Measurements from ENCODE around the gene YIPF2.

Gene YIPF2

DNA sequence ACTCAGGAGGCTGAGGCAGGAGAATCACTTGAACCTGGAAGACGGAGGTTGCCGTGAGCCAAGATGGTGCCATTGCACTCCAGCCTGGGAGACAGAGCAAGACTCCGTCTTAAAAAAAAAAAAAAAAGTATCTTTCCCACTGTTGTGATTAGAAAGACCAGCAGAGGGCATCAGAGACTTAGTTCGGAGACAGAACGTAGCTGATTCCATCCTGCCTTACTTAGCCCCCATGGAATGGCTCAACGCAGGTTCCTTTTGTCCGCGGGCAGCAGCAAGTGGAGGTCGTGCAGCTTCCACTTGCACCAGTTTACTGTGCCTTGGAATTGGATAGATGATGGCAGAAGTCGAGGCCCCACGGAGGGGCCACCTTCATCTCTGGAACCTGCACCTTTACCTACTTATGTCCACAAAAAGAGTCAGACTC, 8.2 kb upstream of the YIPF2 start:
- DNase-seq (ENCODE audit: low read depth), result no peak

GRCh38 chr19:10935371-10936059, 7.1 kb upstream of the YIPF2 start:
- DNase-seq (ENCODE audit: low read depth), result no peak

GRCh38 chr19:10929402-10929794, 959 bp upstream of the YIPF2 start:
- DNase-seq (ENCODE audit: low read depth), result no peak

DNA sequence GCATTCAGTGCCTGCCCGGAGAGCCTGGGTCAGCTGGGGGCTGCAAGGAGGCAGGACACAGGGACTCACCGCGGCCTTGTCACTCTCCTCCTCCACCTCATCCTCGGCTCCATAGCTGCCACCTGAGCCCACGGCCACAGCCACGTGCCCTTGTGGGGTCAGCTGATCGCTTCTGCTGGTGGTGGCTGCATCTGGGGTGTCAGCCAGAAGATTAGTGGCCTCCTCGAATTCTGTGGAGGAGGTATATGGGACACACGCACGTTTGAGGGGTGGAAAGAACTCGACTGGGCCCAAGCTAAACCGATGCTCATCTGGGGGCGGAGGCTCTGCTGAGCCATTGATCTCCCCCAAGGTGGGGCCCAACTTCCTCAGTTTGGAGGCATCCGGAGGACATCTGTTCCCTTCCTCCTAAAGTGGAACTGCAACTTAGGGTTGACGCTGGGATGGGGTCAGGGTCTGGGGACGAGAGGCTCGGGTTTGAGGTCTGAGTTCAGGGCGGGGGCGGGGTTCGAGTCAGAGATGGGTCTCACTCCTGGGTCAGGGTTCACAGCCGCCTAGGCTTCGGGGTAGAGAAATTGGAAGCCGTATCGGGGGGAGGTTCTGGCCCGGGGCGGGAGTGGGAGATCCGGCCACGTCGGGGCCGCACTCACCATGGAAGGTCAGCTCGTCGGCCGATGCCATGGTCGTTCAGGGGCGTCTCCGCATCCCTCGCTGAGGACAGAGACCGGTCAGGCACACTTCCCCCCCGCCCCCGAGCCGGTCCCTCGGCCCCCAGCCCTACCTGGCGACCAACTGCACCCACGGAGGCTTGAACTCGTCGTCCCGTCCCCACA, 493 bp downstream of the YIPF2 start:
- DNase-seq (ENCODE audit: low read depth), result no peak

GRCh38 chr19:10924597-10924996, 3.8 kb downstream of the YIPF2 start:
- no peak for DNase-seq (ENCODE audit: low read depth)

DNA sequence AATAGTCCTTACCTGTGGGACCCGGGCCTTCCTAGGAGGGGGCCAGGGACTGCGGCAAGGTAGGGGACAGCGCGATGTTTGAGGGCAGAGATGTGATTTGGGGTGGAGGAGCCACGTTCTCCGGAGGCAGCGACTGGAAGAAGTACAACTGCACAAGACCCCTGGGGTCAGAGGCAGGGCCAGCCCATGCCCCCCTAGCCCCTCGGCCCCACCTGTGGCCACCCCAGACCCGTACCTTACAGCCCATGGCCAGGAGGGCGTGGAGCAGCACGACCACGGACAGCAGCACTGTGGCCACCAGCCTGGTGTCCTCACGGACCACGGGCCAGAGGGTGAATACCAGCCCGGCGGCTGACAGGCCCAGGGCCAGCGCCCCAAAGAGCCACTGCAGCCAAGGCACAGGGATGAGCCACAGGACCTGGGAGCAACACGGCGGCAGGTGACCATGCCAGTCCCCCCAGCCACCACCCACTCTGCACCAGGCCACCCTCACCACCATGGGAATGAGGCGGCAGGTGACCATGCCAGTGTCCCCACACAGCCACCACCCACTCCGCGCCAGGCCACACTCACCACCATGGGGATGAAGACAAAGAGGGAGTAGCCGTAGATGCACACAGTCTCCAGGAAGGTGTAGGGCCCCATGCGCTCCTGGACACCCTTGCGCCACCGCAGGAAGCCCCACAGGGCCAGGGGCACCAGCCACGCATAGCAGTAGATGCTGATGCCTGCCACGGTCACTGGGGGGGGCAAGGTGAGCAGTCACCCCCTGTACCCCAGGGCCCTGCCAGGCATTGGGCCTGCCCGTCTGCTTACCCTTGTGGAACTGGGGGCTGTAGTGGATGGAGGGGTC, 5.0 kb downstream of the YIPF2 start:
- no peak for DNase-seq (ENCODE audit: low read depth)

GRCh38 chr19:10922638-10923014, 5.8 kb downstream of the YIPF2 start:
- no peak for DNase-seq (ENCODE audit: low read depth)

DNA sequence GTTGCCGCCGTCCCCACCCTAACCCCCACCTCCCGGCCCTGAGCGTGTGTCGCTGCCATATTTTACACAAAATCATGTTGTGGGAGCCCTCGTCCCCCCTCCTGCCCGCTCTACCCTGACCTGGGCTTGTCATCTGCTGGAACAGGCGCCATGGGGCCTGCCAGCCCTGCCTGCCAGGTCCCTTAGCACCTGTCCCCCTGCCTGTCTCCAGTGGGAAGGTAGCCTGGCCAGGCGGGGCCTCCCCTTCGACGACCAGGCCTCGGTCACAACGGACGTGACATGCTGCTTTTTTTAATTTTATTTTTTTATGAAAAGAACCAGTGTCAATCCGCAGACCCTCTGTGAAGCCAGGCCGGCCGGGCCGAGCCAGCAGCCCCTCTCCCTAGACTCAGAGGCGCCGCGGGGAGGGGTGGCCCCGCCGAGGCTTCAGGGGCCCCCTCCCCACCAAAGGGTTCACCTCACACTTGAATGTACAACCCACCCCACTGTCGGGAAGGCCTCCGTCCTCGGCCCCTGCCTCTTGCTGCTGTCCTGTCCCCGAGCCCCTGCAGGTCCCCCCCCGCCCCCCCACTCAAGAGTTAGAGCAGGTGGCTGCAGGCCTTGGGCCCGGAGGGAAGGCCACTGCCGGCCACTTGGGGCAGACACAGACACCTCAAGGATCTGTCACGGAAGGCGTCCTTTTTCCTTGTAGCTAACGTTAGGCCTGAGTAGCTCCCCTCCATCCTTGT, 6.4 kb downstream of the YIPF2 start:
- DNase-seq (ENCODE audit: low read depth), result no peak

GRCh38 chr19:10921199-10921909, 7.1 kb downstream of the YIPF2 start:
- DNase-seq (ENCODE audit: low read depth), result no peak

GRCh38 chr19:10920781-10921180, 7.7 kb downstream of the YIPF2 start:
- no peak for DNase-seq (ENCODE audit: low read depth)

DNA sequence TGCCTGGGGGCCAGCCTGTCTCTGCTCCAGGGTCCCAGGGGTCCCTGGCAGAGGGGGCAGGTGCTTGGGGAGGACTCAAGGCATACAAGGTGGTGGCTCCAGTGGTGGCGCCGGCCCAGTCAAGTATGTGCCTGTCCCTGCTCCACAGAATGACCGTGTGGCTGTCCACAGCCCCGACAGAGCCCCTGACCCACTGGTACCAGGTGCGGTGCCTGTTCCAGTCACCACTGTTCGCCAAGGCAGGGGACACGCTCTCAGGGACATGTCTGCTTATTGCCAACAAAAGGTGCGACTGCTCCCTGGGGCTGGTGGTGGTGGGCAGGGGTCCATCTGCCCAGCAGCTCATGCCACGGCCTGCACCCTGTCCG, 8.2 kb downstream of the YIPF2 start:
- no peak for DNase-seq (ENCODE audit: low read depth)

GRCh38 chr19:10919352-10920287, 8.8 kb downstream of the YIPF2 start:
- no peak for DNase-seq (ENCODE audit: low read depth)

DNA sequence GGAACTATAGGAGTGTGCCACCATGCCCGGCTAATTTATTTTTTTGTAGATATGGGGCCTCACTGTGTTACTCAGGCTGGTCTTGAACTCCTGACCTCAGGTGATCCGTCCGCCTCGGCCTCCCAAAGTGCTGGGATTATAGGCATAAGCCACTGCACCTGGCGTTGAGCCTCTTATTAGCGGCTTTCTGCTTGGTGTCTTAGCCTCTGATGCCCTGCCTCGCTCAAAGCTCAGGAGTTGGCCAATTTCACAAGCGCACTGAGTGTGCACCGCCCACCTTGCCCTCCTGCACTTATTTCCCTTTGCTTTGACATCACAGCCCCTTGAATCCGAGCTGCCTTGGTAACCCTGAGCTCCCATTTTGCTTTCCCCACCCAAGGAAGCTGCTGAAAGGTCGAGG, 10.1 kb downstream of the YIPF2 start:
- DNase-seq (ENCODE audit: low read depth), result no peak

DNA sequence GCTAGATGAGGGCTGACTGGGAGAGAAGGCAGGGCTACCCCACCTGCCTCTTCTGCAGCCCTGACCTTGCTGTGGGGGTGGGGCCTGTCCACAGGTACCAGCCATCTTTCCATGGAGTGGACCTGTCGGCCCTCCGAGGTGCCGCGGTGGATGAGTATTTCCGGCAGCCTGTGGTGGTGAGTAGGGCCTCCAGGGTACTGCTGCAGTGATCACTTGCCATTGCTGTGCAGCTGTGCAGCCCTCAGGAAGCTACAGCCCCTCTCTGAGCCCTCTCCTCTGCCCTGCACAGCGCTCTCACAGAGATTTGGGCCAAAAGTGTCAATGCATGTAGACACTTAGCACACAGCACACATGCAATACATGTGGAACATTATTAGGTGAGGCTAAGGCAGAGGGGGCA, 11.8 kb downstream of the YIPF2 start:
- DNase-seq (ENCODE audit: low read depth), result no peak

DNA sequence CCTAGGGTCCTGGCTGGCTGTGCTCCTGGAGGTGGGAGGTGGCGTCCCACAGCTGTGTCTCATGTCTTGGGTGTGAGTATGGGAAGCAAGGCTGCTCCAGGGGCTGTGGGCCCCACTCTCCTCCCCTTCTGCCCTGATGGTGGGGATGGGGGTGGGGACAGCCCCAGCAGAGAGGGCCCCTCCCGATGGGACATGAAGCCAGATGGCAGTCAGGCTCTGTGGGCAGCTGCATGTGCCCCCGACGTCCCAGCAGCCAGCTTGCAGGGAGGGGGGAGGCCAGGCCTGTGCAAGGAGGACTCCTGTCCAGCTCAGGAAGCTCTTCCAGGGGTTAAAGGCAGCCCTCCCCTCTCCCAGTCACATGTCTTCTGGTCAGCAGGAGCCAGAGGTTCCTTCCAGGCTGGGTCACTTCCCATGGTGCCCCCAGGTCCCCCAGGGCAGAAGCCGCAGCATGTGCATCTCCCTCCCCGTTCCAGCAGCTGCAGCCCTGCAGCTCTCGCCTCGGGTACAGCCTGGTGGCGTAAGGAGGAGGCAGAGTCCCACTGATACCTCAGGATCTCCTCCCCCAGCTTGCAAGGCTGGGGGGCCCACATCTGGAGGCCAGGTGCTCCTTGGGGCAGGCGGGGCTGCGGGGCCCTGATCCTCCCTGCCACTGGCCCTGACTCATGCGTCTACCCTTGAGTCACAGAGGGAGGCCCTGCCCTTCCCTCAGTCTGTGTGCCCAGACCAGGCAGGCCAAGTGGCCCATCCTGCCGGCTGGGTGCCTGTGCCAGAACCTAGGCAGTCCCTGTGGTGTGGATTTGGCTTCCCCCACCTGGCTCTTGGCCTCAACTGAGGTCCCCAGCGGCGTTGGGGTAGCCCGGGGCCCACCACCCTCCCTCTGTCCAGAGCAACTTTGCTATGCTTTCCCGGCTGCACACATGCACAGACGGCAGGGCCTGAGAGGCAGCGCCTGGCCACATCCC, 13.0 kb downstream of the YIPF2 start:
- no peak for DNase-seq (ENCODE audit: low read depth)

DNA sequence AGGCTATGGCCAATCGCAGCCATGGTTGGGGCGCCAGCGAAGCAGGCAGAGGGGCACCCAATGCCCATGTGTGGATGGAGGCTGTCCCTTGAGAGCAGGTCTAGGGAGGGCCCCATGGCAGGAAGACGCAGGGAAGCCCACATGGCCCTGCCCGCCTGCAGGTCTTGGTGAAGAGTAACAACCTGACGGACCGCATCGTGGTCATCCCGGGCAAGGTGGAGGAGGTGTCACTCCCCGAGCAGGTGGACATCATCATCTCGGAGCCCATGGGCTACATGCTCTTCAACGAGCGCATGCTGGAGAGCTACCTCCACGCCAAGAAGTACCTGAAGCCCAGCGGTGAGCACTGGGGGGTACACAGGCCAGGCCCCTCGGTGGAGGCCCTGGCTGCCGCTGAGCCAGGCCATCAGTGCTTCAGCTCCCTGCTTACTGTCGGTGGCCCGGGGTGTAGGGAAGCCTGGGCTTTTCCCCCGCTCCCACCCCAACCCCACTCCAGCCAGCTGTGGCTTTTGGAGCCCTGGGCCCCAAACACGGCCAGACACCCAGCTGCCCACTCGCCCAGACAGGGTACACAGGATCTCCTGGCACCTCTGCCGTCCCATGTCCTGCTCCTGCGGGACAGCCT, 14.6 kb downstream of the YIPF2 start:
- DNase-seq (ENCODE audit: low read depth), result no peak

DNA sequence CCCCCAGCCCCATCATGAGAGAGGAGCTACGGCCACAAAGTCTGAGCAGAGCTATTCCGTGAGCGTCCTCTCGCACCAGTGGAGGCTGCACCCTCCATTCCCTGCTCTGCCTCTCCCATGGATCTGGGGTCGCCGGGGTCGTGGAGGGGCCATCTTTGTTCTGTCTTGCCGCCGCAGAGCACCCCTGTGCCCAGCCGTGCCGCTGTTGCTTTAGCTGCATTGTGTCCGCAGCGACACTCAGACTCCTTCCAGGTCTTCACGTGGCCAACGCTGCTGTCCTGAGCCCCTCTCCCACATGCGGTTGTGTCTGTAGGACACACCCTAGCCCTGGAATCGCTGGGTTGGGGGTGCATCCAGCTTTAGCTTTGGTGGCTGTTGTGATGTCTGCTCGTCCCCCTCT, 15.8 kb downstream of the YIPF2 start:
- no peak for DNase-seq (ENCODE audit: low read depth)

DNA sequence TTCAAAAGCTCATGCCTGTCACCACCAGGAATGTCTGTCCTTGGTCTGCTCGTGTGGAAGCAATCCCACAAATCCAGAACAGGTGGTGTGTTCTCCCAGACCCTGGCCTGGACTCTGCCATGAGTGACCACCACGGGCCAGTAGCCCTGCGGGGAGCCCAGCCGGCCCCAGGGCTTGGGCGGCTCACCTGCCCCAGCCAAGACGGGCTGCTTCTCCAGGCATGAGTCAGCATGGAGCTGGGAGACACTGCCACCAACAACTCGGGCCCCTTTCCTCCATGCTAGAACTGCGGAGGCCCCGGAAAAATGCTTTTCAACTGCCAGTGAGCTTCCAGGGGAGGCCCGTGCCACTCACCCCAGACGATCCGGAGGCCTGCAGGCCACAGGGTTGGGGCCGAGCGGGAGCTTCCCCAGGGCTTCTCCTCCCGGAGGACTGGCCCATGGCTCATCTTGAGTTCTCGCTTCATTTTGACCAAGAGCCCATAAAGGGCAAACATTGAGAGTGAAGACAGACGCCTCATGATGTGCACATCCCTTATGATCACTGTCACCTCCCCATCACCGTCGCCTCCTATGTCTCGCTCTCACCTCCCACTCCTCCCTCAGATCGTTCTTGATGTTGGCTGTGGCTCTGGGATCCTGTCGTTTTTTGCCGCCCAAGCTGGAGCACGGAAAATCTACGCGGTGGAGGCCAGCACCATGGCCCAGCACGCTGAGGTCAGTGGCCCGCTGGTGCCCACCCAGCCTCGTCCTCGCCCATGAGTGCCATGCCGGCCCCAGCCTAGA, 16.7 kb downstream of the YIPF2 start:
- no peak for DNase-seq (ENCODE audit: low read depth)

All from T-helper 22 cell (primary cell).